Measurements from ENCODE around the gene FAM210B. TPM values are rescaled to one million over a fixed set of nuclear protein-coding genes. Genes with fewer than 3 reads are reported as not detected.

FAM210B gene
- total and polyA plus RNA-seq, 2 of the 13 experiments (the other 11 are each of a cell fraction or from before 2014, with no cell fraction given): 75.9 to 107 TPM

GRCh38 chr20:56411759-56412472 is 53.1 kb downstream of the FAM210B start, which contains the start of gene CASS4 (continued):
- TF ChIP-seq ZNF577 (CRISPR knock-in tag; IDR thresholded peaks at IDR 0.05; ENCODE audit: borderline replicate concordance, low read depth) (no peak), SIX1 (CRISPR knock-in tag; IDR thresholded peaks at IDR 0.05; ENCODE audit: borderline replicate concordance) (no peak), TOPORS (CRISPR knock-in tag; IDR thresholded peaks at IDR 0.05) (no peak), MNT (IDR thresholded peaks at IDR 0.05) (no peak), PRMT3 (CRISPR knock-in tag; IDR thresholded peaks at IDR 0.05; ENCODE audit: borderline replicate concordance, low read depth) (no peak), ZNF24 (IDR thresholded peaks at IDR 0.05) (no peak), ATF6 (CRISPR knock-in tag; conservative IDR thresholded peaks at IDR 0.05) (no peak), TOE1 (CRISPR knock-in tag; IDR thresholded peaks at IDR 0.05) (no peak), SIX4 (CRISPR knock-in tag; IDR thresholded peaks at IDR 0.05) (no peak), TRIM22 (IDR thresholded peaks at IDR 0.05) (no peak), EEA1 (CRISPR knock-in tag; IDR thresholded peaks at IDR 0.05; ENCODE audit: borderline replicate concordance) (no peak), GABPA (IDR thresholded peaks at IDR 0.05; ENCODE audit: low read depth, low read length) (no peak), GABPA (CRISPR knock-in tag; IDR thresholded peaks at IDR 0.05; ENCODE audit: low read depth) (no peak), ZNF710 (CRISPR knock-in tag; IDR thresholded peaks at IDR 0.05; ENCODE audit: borderline replicate concordance) (peak; percentile 54; the same call in 1 of the 2 replicates), CBX5 (CRISPR knock-in tag; IDR thresholded peaks at IDR 0.05; ENCODE audit: borderline replicate concordance) (no peak), ZBTB1 (CRISPR knock-in tag; IDR thresholded peaks at IDR 0.05; ENCODE audit: borderline replicate concordance) (no peak), CERS6 (CRISPR knock-in tag; IDR thresholded peaks at IDR 0.05) (no peak), SUZ12 (IDR thresholded peaks at IDR 0.05; ENCODE audit: low read depth, low read length) (no peak), NFYC (CRISPR knock-in tag; IDR thresholded peaks at IDR 0.05) (no peak), ZNF251 (CRISPR knock-in tag; IDR thresholded peaks at IDR 0.05) (no peak), MYPOP (CRISPR knock-in tag; IDR thresholded peaks at IDR 0.05) (no peak)
